Kidney glomerular epithelial cell (primary cell): ENCODE results near the gene TBCB.
A peak's percentile ranks its signal among the peaks of the same experiment; 100 is the strongest.
"Not testable (repeated sequence)": the region's sequence is repeated elsewhere in the genome, so short reads cannot be mapped to it uniquely, and the experiment has no call there.

Source experiments
- DNase-seq: peaks from one replicate; lab custom pipeline; 2025; lab: John Stamatoyannopoulos, UW

The TBCB gene, protein sequence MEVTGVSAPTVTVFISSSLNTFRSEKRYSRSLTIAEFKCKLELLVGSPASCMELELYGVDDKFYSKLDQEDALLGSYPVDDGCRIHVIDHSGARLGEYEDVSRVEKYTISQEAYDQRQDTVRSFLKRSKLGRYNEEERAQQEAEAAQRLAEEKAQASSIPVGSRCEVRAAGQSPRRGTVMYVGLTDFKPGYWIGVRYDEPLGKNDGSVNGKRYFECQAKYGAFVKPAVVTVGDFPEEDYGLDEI

DNA sequence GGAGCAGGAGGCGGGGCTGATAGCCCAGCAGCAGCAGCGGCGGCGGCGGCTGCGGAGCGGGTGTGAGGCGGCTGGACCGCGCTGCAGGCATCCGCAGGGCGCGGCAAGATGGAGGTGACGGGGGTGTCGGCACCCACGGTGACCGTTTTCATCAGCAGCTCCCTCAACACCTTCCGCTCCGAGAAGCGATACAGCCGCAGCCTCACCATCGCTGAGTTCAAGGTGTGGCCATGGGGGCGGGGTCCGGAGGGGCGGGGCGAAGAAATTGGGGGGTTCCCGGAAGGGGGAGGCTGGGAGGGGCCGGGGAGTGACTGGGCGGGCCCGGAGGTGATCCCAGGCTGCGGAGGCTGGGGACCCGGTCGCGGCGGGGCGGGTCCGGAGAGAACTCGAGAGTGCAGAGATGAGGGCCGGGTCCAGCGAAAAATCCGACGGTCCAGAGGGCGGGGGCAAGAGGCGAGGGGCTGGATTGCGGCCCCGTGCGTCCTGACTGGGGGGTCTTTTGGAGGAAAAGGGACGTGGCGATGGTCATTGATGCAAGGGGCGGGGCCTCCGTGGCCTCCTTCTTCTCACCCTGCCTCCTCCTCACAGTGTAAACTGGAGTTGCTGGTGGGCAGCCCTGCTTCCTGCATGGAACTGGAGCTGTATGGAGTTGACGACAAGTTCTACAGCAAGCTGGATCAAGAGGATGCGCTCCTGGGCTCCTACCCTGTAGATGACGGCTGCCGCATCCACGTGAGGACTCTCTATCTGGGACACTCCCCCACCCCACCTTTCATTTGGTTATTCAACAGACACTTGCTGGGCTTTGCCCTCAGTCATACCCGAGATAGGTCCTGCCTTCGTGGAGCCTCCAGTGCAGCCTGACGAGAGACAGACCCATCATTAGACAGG lies at the start of gene TBCB:
TSS of gene TBCB (plus strand) at position 16 of the 891 bp plus-strand sequence. CDS start at position 109, 93 bp downstream.
- DNase-seq, result peak; percentile 69

DNA sequence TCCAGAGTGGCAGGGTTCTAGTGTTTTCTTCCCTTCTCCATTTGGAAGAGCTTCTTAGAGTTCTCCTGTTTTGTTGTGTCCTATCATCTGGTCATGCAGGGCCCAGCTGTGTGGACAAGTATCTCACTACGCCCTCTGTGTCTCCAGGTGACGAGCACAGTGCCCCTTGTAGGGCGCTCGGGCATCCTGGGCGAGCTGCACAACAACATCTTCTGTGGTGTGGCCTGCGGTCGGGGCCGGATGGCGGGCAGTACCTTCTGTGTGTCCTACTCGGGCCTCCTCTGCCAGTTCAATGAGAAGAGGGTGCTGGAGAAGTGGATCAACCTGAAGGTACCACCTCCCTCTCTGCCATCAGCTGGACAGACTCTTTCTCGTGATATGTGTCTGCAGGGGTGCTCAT lies 47.6 kb upstream of the TBCB start:
- no peak for DNase-seq

DNA sequence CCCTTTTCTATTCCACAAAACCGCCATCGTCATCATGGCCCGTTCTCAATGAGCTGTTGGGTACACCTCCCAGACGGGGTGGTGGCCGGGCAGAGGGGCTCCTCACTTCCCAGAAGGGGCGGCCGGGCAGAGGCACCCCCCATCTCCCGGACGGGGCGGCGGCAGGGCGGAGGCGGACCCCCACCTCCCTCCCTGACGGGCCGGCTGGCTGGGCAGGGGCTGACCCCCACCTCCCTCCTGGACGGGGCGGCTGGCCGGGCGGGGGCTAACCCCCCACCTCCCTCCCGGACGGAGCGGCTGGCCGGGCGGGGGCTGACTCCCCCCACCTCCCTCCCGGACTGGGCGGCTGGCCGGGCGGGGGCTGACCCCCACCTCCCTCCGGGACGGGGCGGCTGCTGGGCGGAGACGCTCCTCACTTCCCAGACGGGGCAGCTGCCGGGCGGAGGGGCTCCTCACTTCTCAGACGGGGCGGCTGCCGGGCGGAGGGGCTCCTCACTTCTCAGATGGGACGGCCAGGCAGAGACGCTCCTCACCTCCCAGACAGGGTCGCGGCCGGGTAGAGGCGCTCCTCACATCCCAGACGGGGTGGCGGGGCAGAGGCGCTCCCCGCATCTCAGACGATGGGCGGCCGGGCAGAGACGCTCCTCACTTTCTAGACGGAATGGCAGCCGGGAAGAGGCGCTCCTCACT lies 46.3 kb upstream of the TBCB start:
- not testable (repeated sequence) for DNase-seq

DNA sequence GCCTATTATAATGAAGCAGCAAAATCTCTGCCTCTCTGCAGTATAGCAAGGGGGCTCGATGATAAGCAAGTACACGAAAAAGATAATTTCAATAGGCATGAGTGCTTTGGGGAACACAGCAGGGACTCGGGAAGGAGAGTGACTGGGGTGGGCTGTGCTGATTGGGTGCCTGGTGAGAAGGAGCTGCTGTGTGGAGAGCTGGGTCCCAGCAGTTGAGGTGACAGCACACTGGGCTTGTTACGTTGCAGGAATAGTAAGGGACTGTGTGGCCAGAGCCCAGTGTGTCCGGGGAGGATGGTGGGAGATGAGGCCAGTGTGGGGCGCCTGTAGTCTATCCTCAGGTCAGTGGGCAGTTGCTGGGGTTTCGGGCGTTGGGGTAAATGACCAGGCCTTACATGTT lies 43.2 kb upstream of the TBCB start:
- no peak for DNase-seq

DNA sequence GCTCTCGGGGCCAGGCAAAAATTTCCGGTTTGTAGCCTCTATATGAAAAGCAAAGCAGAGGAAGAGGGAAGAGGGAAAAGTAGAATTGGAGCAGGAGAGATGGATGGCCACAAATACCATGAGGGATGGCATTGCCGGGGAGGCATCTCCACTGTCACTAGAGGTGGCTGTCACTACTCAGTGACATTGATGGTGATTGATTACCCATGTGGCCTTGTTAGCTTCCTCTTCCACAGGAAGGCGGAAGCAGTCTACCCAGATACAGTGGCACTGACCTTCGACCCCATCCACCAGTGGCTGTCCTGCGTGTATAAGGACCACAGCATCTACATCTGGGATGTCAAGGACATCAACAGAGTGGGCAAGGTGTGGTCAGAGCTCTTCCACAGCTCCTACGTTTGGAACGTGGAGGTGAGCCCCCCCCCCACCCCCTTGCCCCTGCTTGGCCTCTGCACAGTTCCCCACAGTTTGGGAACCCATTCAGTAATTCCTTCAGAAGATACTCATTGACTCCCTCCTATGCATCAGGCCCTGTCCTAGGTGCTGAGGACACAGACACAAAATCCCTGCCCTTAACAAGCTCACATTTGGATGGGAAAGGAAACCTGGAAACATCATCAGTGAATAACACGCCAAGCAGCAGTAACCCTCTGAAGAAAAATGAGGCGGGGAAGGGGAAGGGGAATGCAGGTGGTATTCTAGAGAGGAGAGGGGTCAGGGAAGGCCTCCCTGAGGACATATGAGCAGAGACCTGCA lies 42.0 kb upstream of the TBCB start:
- no peak for DNase-seq

DNA sequence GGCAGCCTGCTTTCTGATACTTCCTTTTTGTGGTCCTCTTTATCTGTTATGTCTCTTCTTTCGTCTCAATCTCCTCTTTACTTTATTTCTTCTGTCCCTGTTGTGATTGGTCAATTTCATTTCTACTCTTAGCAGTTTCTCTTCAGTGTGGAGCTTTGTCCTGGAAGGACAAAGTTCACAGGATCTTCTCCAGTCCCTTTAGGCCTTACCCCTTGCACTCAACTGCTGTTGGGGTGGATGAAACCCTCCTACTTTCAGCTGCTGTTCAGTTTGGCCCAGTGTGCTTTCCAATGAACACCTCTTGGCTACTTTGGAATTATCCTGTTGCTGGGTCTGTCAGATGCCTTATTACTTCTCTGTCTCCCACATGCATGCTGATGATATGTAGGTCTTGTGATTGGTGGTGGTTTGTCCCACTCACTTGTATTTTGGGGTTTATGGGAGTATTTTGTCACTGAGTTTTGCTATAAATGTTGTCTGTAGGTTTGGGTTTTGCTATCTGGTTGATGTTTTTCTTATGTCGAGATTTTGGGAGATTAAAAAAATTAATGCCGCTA lies 35.8 kb upstream of the TBCB start:
- no peak for DNase-seq

DNA sequence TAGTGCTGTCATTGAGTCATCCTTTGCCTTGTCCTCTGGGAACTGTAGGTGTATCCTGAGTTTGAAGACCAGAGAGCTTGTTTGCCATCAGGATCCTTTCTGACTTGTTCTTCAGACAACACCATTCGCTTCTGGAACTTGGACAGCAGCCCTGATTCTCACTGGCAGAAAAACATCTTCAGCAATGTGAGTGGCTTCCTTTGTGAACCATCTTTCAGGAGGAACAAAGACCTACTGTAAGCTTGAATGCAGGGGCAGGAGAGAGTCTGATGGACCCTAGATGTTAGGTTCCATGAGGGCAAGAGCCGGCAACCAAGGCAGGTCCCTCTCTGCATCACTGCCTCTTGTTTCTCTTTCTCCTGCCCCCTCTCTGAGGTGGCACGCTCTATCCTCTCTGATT lies 33.9 kb upstream of the TBCB start:
- no peak for DNase-seq

DNA sequence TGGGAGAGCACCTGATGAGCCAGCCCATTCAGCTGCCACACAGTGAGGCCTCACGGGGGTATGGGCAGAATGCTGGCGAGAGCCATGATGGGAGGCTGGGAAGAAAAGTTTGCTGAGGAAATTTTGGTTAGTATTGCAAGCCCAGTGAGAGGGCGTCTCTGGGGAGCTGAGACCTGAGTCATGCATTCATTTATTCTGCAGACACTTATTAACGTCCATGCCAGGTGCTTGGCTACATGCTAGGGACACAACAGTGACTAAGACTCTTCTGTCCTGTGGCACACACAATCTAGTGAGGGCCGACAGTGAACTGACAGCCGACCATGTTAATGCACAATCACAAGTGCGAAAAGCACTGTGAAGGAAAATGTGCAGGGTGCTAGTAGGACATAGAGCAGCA lies 33.4 kb upstream of the TBCB start:
- DNase-seq, result no peak

DNA sequence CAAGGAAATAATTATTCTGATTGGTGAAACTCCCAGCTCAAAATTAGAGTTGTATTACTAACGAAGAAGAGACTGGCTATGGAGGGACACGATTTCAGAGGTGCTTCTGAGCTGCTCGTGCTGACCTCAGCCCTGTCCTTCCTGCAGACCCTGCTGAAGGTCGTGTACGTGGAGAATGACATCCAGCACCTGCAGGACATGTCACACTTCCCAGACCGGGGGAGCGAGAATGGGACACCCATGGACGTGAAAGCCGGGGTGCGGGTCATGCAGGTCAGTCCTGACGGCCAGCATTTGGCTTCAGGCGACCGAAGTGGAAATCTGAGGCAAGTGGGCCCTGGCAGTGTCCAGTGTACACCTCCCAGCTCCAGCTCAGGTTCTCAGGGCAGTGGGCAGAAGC lies 32.4 kb upstream of the TBCB start:
- DNase-seq, result no peak

DNA sequence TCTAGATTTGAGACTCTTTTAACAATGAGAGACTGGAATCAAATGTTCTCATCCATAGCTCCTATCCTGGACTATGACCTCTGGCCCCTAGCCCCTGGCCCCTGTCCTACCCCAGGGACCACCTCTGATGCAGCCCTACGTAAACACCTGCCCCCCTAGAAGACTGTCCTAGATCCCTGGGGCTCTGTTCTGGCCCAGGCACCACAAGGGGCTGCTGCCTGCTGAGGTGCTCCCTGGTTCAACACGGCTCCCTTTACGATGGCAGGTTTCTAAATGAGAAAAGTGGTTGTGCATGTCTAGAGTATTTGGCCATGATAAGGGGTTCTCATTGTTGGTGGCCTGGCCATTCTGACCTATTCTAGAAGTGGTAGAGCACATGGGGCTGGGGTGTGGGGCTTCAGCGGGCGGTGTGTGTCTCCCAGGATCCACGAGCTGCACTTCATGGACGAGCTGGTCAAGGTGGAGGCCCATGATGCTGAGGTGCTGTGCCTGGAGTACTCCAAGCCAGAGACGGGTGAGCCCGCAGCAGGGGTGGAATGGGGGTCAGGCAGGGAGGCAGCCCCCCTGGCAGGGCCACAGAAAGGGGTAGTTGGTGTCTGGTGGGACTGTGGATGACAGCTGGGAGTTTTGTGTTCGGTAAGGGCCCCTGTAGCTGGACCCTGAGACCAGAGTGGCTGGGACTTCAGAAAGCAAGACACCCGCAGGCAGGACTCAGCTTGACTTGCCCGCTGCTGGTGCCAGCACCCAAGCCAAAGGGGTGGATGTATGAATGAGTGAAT lies 30.8 kb upstream of the TBCB start:
- no peak for DNase-seq

DNA sequence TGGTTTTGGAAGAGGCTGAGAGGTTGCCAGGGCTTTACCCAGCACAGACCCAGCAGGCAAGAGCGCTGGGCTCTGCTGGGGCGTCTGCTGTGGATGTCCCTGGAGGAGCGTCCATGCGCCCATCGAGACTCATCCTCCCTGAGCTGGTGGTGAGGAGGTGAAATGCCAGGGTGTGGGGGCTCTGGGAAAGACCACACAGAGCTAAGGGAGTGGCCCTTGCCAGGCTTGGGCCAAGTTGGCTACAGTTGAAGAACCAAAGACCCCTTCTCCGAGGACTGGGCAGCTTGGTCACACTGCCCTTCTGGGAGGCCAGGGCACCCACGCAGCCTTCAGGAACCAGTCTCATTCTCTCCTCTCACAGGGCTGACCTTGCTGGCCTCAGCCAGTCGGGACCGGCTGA lies 28.9 kb upstream of the TBCB start:
- no peak for DNase-seq

DNA sequence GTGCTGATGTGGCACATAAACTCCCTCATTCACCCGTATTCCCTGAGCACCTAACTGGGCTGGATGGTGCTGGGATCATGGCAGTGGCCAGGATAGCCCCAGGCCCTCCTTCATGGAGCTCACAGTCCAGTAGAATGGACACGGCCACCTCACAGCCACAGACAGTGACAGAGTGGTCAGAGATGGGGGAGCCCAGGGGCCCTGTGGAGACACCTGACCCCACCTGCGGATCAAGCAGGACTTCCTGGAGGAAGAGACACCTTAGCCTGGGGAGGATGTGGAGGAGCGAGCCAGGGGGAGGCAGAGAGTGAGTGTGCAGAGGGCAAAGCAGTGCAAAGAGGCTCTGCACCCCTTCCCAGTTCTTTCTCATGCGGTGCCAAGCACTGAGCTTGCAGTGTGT lies 25.4 kb upstream of the TBCB start:
- no peak for DNase-seq

DNA sequence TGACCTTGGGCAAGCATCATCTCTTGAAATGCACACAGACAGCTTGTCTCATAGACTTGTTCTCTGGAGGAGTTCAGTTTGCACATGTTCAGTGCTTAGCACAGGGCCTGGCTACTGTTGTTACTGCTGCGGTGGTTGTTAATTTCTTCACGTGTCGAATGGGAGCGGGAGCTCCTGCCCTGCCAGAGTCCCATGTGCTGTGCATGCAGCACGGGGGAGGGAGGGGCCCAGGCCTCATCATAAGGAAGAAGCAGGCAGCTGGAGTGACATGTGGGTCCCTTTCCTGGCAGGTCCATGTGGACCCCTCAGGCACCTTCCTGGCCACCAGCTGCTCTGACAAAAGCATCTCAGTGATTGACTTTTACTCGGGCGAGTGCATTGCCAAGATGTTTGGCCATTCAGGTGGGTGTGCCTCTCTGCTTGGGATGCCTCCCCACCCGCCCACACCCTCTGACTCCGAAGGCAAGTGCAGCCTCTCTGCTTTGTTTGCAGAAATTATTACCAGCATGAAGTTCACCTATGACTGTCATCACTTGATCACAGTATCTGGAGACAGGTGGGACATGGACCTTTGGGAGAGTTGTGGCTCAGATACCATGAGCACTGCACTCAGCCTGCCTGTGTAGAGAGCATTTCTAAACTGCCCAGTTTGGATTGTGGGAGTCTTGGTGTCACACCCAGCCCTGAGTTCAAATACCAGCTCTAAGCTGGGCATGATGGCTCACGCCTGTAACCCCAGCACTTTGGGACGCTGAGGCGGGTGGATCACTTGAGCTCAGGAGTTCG lies 24.2 kb upstream of the TBCB start:
- no peak for DNase-seq

DNA sequence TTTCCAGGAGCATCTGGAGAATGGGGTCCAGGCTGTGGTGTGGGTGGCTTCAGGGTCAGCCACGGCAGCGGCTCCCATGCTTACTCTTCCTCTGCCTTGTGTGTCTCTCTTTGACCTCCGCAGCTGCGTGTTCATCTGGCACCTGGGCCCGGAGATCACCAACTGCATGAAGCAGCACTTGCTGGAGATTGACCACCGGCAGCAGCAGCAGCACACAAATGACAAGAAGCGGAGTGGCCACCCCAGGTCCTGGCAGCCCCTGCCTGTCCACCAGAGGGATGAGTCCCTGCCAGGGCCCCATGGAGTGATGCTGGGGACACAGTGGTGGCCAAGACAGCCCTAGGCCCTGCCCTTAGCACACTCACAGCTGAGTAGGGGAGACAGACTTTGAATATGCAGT lies 22.7 kb upstream of the TBCB start:
- no peak for DNase-seq

DNA sequence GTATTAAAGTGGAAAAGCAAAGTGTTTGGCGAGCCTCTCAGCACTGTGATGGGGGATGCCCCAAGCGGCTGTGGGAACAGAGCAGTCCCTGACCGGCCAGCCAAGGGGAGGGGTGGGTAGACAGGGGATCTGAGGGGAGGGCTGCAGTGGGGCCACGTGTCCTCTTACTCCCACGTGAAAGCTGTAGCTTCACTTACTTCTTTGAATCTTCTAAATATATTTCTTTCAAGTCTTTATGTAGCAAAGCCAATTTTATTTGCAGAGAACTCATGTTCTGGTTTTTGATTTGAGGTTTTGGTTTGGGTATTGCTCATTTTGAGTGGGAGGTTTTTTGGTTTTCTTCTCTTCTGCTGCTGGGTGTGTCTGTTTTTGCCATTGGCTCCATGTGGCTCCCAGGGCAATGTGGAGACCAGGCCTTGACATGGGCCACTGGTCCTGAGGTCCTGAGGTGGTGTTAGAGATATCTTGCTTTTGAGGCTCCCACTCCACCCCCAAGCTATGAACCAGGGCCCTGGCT lies 22.1 kb upstream of the TBCB start:
- DNase-seq, result no peak

DNA sequence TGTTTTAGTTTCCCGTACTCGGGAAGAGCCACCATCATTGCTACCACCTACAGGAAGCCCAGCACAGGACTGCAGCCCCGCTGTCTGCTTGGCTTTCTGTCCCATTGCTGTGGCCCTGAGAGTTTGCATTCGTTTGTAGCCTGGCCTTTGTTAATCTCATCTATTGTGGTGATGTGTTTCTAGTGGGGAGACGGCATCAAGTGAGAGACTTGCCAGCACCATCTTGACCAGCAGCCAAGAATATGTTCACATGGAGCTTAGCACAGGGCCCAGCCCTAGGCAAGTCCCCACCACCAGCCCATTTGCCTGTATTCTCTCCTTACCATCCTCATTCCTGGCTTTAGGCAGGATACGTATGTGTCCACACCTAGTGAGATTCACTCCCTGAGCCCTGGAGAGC lies 21.6 kb upstream of the TBCB start:
- DNase-seq, result no peak

DNA sequence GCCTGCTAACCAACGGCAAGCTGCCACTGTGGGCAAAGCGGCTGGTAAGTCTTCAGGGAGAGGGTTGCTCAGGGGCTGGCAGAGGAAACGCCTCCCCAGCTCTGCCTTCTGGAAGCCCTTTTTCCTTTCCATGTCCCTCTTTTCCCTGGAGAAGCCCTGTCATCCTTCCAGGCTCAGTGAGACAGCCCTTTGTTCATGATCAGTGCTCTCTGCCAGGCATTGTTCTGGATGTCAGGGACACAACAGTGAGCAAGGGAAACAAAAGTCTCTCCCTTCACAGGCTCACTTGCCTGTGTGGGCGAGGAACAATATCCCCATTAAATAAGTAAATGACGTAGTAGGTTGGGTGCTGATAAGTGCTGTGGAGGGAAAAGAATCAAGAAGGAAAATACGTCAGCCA lies 18.2 kb upstream of the TBCB start:
- DNase-seq, result no peak

DNA sequence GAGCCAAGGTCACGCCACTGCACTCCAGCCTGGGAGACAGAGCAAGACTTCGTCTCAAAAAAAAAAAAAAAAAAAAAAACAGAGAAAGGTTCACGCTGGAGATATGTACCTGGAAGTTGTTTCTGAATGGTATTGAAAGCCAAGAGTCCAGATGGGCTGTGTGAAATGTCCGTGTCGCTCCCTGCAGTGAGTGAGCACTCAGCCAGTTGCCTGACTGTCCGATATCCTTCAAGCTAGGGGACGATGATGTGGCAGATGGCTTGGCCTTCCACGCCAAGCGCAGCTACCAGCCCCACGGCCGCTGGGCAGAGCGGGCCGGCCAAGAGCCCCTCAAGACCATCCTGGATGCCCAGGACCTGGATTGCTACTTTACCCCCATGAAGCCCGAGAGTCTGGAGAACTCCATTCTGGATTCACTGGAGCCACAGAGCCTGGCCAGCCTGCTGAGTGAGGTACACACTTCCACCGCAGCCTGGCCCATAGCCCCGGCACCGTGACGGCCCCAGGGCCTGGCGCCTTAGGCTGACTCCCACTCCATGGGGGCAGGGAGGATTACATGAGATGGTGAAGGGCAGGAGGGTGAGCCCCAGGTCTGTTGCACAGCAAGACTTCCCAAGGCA lies 16.0 kb upstream of the TBCB start:
- no peak for DNase-seq

DNA sequence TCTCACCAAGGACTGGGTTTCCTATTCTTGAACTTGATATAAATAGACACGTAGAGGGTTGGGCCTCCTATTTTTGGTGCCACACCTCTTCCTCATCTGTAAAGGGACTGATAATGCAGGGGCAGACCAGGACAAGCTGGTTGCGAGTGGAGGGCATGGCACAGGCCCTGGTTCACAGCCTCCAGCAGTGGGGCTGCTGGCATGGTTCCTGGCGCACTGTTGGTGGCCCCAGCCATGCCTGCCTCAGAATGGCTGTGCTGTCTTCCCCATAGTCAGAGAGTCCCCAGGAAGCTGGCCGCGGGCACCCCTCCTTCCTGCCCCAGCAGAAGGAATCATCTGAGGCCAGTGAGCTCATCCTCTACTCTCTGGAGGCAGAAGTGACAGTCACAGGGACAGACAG lies 14.8 kb upstream of the TBCB start:
- no peak for DNase-seq
